Testis (tissue), 2 donors: ENCODE results near the gene KDM4C.

Experiments used
- POLR2A ChIP-seq: fragments of 450-650 bp; IDR thresholded peaks from one replicate; pipeline ENCODE4 v1.6.1; 2017; ENCODE audit warnings: antibody characterized with exemption, mild to moderate bottlenecking, moderate library complexity
- TF ChIP-seq, protein P1 (sequence below), 3 experiments: fragments of 450-650 bp in 2 of 3; fragments of 200-600 bp in 1 of 3; sonication (generic) in 1 of 3; IDR thresholded peaks; one replicate each; pipeline ENCODE4 v1.5.1; 2016 to 2019; ENCODE audit warnings: antibody characterized with exemption in 3 of 3, mild to moderate bottlenecking in 2 of 3, moderate library complexity in 1 of 3

DNA sequence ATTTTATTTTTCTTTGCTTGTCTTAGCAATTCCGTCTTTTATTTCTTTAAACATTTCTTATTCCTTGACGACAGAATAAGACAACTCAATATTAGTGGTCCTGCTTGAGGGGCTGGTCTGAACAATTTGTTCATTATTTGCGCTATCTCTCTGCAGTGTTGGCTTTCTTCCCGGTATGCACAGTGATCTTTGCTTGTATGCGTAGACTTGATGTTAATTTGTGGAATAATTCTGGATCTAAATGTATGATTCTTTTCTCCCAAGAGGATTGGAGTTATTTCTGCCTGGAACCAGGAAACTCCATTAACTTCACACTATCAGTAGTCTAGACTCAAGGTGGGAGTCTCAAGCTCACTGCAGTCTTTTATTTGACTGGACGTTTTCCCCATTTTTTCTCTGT, 80.4 kb downstream of the KDM4C start:
- TF ChIP-seq, protein P1, sequence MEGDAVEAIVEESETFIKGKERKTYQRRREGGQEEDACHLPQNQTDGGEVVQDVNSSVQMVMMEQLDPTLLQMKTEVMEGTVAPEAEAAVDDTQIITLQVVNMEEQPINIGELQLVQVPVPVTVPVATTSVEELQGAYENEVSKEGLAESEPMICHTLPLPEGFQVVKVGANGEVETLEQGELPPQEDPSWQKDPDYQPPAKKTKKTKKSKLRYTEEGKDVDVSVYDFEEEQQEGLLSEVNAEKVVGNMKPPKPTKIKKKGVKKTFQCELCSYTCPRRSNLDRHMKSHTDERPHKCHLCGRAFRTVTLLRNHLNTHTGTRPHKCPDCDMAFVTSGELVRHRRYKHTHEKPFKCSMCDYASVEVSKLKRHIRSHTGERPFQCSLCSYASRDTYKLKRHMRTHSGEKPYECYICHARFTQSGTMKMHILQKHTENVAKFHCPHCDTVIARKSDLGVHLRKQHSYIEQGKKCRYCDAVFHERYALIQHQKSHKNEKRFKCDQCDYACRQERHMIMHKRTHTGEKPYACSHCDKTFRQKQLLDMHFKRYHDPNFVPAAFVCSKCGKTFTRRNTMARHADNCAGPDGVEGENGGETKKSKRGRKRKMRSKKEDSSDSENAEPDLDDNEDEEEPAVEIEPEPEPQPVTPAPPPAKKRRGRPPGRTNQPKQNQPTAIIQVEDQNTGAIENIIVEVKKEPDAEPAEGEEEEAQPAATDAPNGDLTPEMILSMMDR (IDR thresholded peaks at IDR 0.05): no peak
- TF ChIP-seq POLR2A: no peak
